ENCODE results near the gene SLC14A1.

The SLC14A1 gene

GRCh38 chr18:45739268-45739667, 15.3 kb downstream of the SLC14A1 start:
- no peak for TF ChIP-seq CTCF (IDR thresholded peaks at IDR 0.05; ENCODE audit: extremely low read depth, missing control alignments)
- no peak for DNase-seq (ENCODE audit: low spot score)

DNA sequence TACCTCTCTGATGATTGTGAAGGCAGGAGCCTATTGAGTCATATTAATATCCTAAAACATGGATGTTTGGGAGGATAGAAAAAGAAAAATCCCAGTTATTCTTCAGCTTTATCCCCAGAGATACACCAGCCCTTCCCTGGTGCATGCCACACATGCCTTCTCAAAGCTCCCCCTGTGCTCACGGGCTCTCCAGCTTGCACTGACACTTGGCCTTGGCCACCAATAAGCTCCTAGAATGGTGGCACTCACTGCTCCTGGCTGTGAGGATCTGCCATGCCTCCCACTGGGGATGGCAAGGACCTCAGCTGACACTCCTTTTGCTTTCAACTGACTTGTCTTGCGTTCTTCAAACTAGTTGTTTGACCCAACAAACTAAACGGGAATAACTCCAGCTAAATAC, 15.9 kb downstream of the SLC14A1 start:
- DNase-seq (ENCODE audit: low spot score) = no peak
- no peak for TF ChIP-seq CTCF (IDR thresholded peaks at IDR 0.05; ENCODE audit: extremely low read depth, missing control alignments)

DNA sequence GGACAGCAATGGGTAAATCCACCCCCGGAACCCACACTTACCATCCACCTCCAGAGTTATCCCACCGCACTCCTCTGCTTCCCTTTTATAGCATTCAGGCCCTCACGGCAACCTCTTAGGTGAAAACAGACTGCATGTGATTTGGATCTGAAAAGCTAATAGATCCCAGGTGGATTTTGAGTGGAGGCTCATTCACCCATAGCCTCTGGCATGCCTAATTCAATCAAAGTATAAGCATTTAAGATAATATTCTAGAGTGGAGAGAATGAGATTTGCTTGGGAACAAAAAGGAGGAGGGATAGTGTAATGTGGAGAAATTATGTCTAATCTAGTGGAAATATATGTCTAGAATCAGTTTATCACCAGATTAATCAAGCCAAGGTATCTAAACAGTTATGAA, 17.1 kb downstream of the SLC14A1 start:
- DNase-seq (ENCODE audit: low spot score) = no peak
- TF ChIP-seq CTCF (IDR thresholded peaks at IDR 0.05; ENCODE audit: extremely low read depth, missing control alignments) = no peak

DNA sequence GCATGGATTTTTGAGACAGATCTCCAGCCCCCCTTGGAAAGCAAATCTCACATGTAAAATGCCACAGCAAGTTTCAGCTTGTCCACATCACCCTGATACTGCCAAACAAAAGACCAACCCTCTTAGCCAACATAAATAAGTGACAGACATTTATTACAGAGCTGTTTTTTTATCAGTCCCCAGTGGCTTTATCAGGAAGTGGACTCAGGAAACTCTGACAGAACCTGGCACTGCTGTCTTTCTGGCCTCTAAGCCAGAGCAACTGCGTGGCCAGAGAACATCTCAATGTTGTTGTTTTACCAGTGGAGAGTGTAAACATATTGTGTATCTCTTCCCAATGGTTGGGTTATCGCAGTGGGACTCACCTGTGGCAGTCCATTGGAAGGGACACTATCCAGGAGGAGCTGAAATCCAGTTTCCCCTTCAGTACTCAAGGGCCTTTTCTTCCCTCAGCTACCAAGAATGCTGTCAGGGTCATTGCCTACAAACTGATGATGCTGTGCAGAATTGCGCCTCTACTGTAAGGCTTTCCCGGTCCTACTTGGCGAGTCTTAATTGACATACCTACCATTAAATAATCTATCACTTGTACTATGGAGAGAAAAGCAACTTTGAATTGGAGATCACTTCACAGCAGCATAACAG, 22.0 kb downstream of the SLC14A1 start:
- TF ChIP-seq CTCF (IDR thresholded peaks at IDR 0.05; ENCODE audit: extremely low read depth, missing control alignments) = no peak

DNA sequence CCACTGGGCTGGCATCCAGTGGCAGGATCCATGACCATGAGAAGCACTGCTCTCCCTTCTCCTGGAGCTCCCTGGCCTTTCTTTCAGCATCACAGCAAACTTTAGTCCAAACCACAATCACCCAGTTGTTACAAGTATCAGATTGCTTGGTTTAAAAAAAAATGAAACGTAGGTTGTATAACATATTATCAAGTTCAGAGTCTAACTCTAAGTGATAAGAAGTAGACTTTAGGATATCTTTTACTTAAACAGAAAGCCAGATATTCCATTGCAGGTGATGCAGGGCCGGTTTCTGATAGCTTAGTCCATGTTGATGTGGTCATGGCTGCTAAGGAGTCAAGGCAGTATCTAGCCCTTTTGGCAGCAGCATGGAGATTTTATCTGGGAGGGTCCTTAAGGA, 24.5 kb downstream of the SLC14A1 start:
- no peak for DNase-seq (ENCODE audit: low spot score)
- no peak for TF ChIP-seq CTCF (IDR thresholded peaks at IDR 0.05; ENCODE audit: extremely low read depth, missing control alignments)

More for the DNA sequence above, 22.0 kb downstream of the SLC14A1 start:
- DNase-seq (ENCODE audit: low spot score) = no peak

GRCh38 chr18:45749918-45750689, 26.1 kb downstream of the SLC14A1 start:
- TF ChIP-seq CTCF (IDR thresholded peaks at IDR 0.05; ENCODE audit: extremely low read depth, missing control alignments) = no peak
- DNase-seq (ENCODE audit: low spot score) = no peak

DNA sequence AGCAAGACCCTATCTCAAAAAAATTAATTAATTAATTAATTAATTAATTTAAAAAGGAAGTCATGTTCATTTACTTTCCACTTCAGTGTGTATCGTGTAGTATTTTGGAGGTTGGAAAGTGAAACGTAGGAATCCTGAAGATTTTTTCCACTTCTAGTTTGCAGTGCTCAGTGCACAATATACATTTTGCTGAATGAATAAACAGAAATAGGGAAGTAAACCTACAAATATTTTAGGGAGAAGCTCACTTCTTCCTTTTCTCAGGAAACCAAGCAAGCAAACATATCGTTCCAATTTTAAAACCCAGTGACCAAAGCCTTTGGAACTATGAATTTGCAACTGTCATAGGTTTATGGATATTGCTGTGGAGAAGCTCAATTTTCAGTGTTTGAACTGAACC, 27.8 kb downstream of the SLC14A1 start:
- no peak for DNase-seq (ENCODE audit: low spot score)
- no peak for TF ChIP-seq CTCF (IDR thresholded peaks at IDR 0.05; ENCODE audit: extremely low read depth, missing control alignments)

Data from GM20000 (cell line).